GM23338 (cell line): ENCODE data around the gene RHOV. TPM values are rescaled to one million over a fixed set of nuclear protein-coding genes. Genes with fewer than 3 reads are reported as not detected.

Source experiments
- ATAC-seq: fragments of 200-7000 bp; cut with Tn5 transposase; 3 replicates; pipeline ENCODE4 v1.9.1; 2020
- DNase-seq: peaks from one replicate; pipeline ENCODE4 v3.0.0-alpha.2; 2015; ENCODE audit warnings: low spot score
- H2AFZ ChIP-seq: fragments of 200-600 bp; sonication (generic); 2 replicates; pipeline ENCODE4 v1.8.0; 2016; ENCODE audit warnings: antibody characterized with exemption, mild to moderate bottlenecking, moderate library complexity
- H3F3A ChIP-seq: fragments of 200-600 bp; sonication (generic); replicated peaks from 2 replicates; pipeline ENCODE4 v1.8.0; 2017; ENCODE audit warnings: antibody characterized with exemption, mixed run types, low read depth
- H3K27ac ChIP-seq: fragments of 200-600 bp; sonication (generic); 2 replicates; pipeline ENCODE4 v1.6.1; 2016; ENCODE audit warnings: low read depth
- H3K27me3 ChIP-seq: fragments of 200-600 bp; sonication (generic); 2 replicates; pipeline ENCODE4 v1.8.0; 2016; ENCODE audit warnings: mild to moderate bottlenecking, mixed run types, moderate library complexity; ENCODE audit not compliant: insufficient read depth
- H3K36me3 ChIP-seq: fragments of 200-600 bp; sonication (generic); 2 replicates; pipeline ENCODE4 v1.8.0; 2016; ENCODE audit warnings: mild to moderate bottlenecking; ENCODE audit not compliant: insufficient read depth
- H3K4me1 ChIP-seq: fragments of 200-600 bp; sonication (generic); 2 replicates; pipeline ENCODE4 v1.8.0; 2016; ENCODE audit warnings: mild to moderate bottlenecking, moderate library complexity; ENCODE audit not compliant: insufficient read depth
- H3K4me2 ChIP-seq: fragments of 200-600 bp; sonication (generic); 2 replicates; pipeline ENCODE4 v1.7.1; 2017; ENCODE audit warnings: mixed run types
- H3K4me3 ChIP-seq: fragments of 200-600 bp; sonication (generic); 2 replicates; pipeline ENCODE4 v1.6.1; 2016; ENCODE audit warnings: mixed run types
- H3K79me2 ChIP-seq: fragments of 200-600 bp; sonication (generic); replicated peaks from 2 replicates; pipeline ENCODE4 v1.8.0; 2017; ENCODE audit warnings: mild to moderate bottlenecking; ENCODE audit not compliant: insufficient read depth
- H3K9me2 ChIP-seq: fragments of 200-600 bp; sonication (generic); 2 replicates; pipeline ENCODE4 v1.8.0; 2017; ENCODE audit not compliant: insufficient read depth
- H4K20me1 ChIP-seq: fragments of 200-600 bp; sonication (generic); replicated peaks from 2 replicates; pipeline ENCODE4 v1.8.0; 2017; ENCODE audit warnings: mild to moderate bottlenecking; ENCODE audit not compliant: insufficient read depth
- H3K27ac Mint-ChIP-seq: 2 replicates; pipeline ENCODE4 v1.8.0; 2020; ENCODE audit warnings: inconsistent platforms, mild to moderate bottlenecking, moderate library complexity, mixed read lengths
- H3K27me3 Mint-ChIP-seq: 3 replicates; pipeline ENCODE4 v1.8.0; 2022; ENCODE audit warnings: low read depth, mild to moderate bottlenecking, moderate library complexity, mixed read lengths, inconsistent platforms; ENCODE audit not compliant: insufficient read depth, poor library complexity
- H3K36me3 Mint-ChIP-seq: 3 replicates; pipeline ENCODE4 v1.8.0; 2021; ENCODE audit warnings: low read depth, mild to moderate bottlenecking, inconsistent platforms, moderate library complexity, mixed read lengths
- H3K4me1 Mint-ChIP-seq: 3 replicates; pipeline ENCODE4 v1.8.0; 2020; ENCODE audit warnings: mild to moderate bottlenecking, inconsistent platforms, mixed read lengths
- H3K4me3 Mint-ChIP-seq: 3 replicates; pipeline ENCODE4 v1.8.0; 2021; ENCODE audit warnings: moderate library complexity, mild to moderate bottlenecking, inconsistent platforms, mixed read lengths
- H3K9me3 Mint-ChIP-seq: 3 replicates; pipeline ENCODE4 v1.8.0; 2020; ENCODE audit warnings: moderate library complexity, mild to moderate bottlenecking, inconsistent platforms, mixed read lengths
- CREB1 ChIP-seq: fragments of 250-450 bp; sonication (Bioruptor Pico); IDR thresholded peaks from 2 replicates; pipeline ENCODE4 v1.5.0; 2020; ENCODE audit warnings: low read depth, mild to moderate bottlenecking, moderate library complexity
- CTCF ChIP-seq, 2 experiments: fragments of 200-600 bp in 1 of 2; sonication (generic) in 1 of 2; conservative IDR thresholded peaks; 2 replicates each; pipeline versions ENCODE4 v1.5.1 to v1.6.1; 2016 to 2017; ENCODE audit warnings: antibody characterized with exemption in 2 of 2, low read depth in 2 of 2, mild to moderate bottlenecking in 2 of 2, moderate library complexity in 1 of 2
- ETS1 ChIP-seq: IDR thresholded peaks from 2 replicates; pipeline ENCODE4 v1.6.1; 2016; ENCODE audit warnings: antibody characterized with exemption
- EZH2 ChIP-seq: fragments of 200-600 bp; sonication (generic); IDR thresholded peaks from one replicate; pipeline ENCODE4 v1.8.0; 2017; ENCODE audit warnings: antibody characterized with exemption, mild to moderate bottlenecking, low read depth; ENCODE audit not compliant: unreplicated experiment
- EZH2phosphoT487 ChIP-seq: fragments of 200-600 bp; sonication (generic); IDR thresholded peaks from one replicate; pipeline ENCODE4 v1.8.1; 2018; ENCODE audit warnings: antibody characterized with exemption; ENCODE audit not compliant: unreplicated experiment
- JUNB ChIP-seq: IDR thresholded peaks from one replicate; pipeline ENCODE4 v1.6.1; 2016; ENCODE audit warnings: antibody characterized with exemption; ENCODE audit not compliant: unreplicated experiment
- NANOG ChIP-seq: IDR thresholded peaks from 2 replicates; pipeline ENCODE4 v1.6.1; 2016; ENCODE audit warnings: antibody characterized with exemption, borderline replicate concordance
- POLR2AphosphoS5 ChIP-seq: IDR thresholded peaks from 2 replicates; pipeline ENCODE4 v1.6.1; 2016; ENCODE audit warnings: antibody characterized with exemption, low read depth
- REST ChIP-seq: IDR thresholded peaks from one replicate; pipeline ENCODE4 v1.6.1; 2018; ENCODE audit warnings: antibody characterized with exemption; ENCODE audit not compliant: unreplicated experiment
- STAT1 ChIP-seq: IDR thresholded peaks from one replicate; pipeline ENCODE4 v1.6.1; 2016; ENCODE audit warnings: antibody characterized with exemption; ENCODE audit not compliant: unreplicated experiment
- ZNF114 ChIP-seq: fragments of 250-450 bp; sonication (Bioruptor Pico); IDR thresholded peaks from 2 replicates; pipeline ENCODE4 v1.5.0; 2020; ENCODE audit warnings: mild to moderate bottlenecking, moderate library complexity
- ZNF331 ChIP-seq: fragments of 250-450 bp; sonication (Bioruptor Pico); IDR thresholded peaks from 2 replicates; pipeline ENCODE4 v1.5.0; 2020; ENCODE audit warnings: low read depth, mild to moderate bottlenecking, moderate library complexity
- ZNF462 ChIP-seq: fragments of 250-450 bp; sonication (Bioruptor Pico); IDR thresholded peaks from 2 replicates; pipeline ENCODE4 v1.5.0; 2020; ENCODE audit warnings: mild to moderate bottlenecking, moderate library complexity
- polyA plus RNA-seq: library from polyadenylated mRNA; unstranded; fragments of >200 nt; fragmentation: Nextera tagmentation; extraction: Ambion mirVana; gene quantifications from 2 replicates; pipeline ENCODE4 v1.2.1, GENCODE V29; 2016
- total RNA-seq: library from RNA; depleted of rRNA; stranded (reverse); fragments of >200 nt; shearing (Covaris generic); gene quantifications from 2 replicates; pipeline ENCODE4 v1.2.3, GENCODE V29; 2014

RHOV gene
- total and polyA plus RNA-seq, 2 experiments from 2014 or later, result 4.4 to 4.7 TPM

- Histone ChIP-seq H3K79me2 (no peaks in the 10 kb centered on the region), H3K27me3 (no peaks in the 10 kb centered on the region), H2AFZ (no peak overlapping the region), H3K27ac (no peak overlapping the region), H3K4me1 (no peaks in the 10 kb centered on the region; the same call in 1 of the 2 replicates), H3K9me2 (no peaks in the 10 kb centered on the region), H3K4me3 (no peak overlapping the region), H3K36me3 (peaks cover under 1% of the 10 kb centered on the region), H3F3A (peaks cover 17% of the 10 kb centered on the region), H3K4me2 (no peak overlapping the region), H4K20me1 (peaks cover 3% of the 10 kb centered on the region)
- no peak overlapping the region for H3K27ac Mint-ChIP-seq
- no peaks in the 10 kb centered on the region for H3K9me3 Mint-ChIP-seq
- TF ChIP-seq POLR2AphosphoS5 (no peak), EZH2 (no peak), JUNB (no peak), CTCF (conservative IDR thresholded peaks at IDR 0.05; ENCODE audit: low read depth in 2 of 2) (no peak), ETS1 (no peak), REST (no peak), EZH2phosphoT487 (no peak), ZNF114 (CRISPR knock-in tag) (no peak), STAT1 (no peak), ZNF331 (CRISPR knock-in tag) (no peak), CREB1 (CRISPR knock-in tag) (no peak), ZNF462 (CRISPR knock-in tag) (no peak), NANOG (no peak)
- H3K4me1 Mint-ChIP-seq, result peaks cover 27% of the 10 kb centered on the region
- no peak for DNase-seq
- H3K27me3 Mint-ChIP-seq, result peaks cover 10% of the 10 kb centered on the region
- H3K36me3 Mint-ChIP-seq, result peaks cover 38% of the 10 kb centered on the region
- no peak for ATAC-seq
- H3K4me3 Mint-ChIP-seq, result no peak overlapping the region; the same call in 2 of the 3 replicates
These were observed 15.3 kb downstream of the RHOV start for GRCh38 chr15:40858706-40859105.
